ENCODE measurements around the gene KRTAP10-6.

Gene KRTAP10-6

GRCh38 chr21:44625756-44626155 is 33.5 kb upstream of the KRTAP10-6 start:
- no peaks in the 10 kb centered on the region for H3K79me2 ChIP-seq
- H3K9me3 ChIP-seq (ENCODE audit: control insufficient read depth, low read length): no peaks in the 10 kb centered on the region
- no peak overlapping the region for H3K4me3 ChIP-seq (ENCODE audit: low read depth, low read length)
- no peaks in the 10 kb centered on the region for H3K27me3 ChIP-seq (ENCODE audit: control insufficient read depth, insufficient read depth, low read length)
- H3K4me1 ChIP-seq: no peaks in the 10 kb centered on the region
- no peaks in the 10 kb centered on the region for H3K36me3 ChIP-seq (ENCODE audit: control insufficient read depth, insufficient read depth, low read length)
- no peak overlapping the region for H3K27ac ChIP-seq
- no peak overlapping the region for H3K9ac ChIP-seq
- no peak for TF ChIP-seq CTCF (IDR thresholded peaks at IDR 0.05)
- H3K4me2 ChIP-seq (ENCODE audit: low read length): no peak overlapping the region
- no peak overlapping the region for H2AFZ ChIP-seq

- no peaks in the 10 kb centered on the region for H3K79me2 ChIP-seq
- no peak overlapping the region for H2AFZ ChIP-seq
These were observed 31.3 kb upstream of the KRTAP10-6 start for GRCh38 chr21:44623575-44623974.

GRCh38 chr21:44619886-44620285 is 27.6 kb upstream of the KRTAP10-6 start:
- Histone ChIP-seq H3K4me1 (no peaks in the 10 kb centered on the region), H2AFZ (no peak overlapping the region), H3K79me2 (no peaks in the 10 kb centered on the region), H3K36me3 (ENCODE audit: control insufficient read depth, insufficient read depth, low read length) (no peaks in the 10 kb centered on the region), H3K9ac (no peak overlapping the region), H3K4me3 (ENCODE audit: low read depth, low read length) (no peak overlapping the region), H3K27me3 (ENCODE audit: control insufficient read depth, insufficient read depth, low read length) (no peaks in the 10 kb centered on the region), H3K27ac (no peak overlapping the region), H3K9me3 (ENCODE audit: control insufficient read depth, low read length) (no peaks in the 10 kb centered on the region), H3K4me2 (ENCODE audit: low read length) (no peak overlapping the region)
- TF ChIP-seq CTCF (IDR thresholded peaks at IDR 0.05): no peak

More at GRCh38 chr21:44623575-44623974, 31.3 kb upstream of the KRTAP10-6 start:
- Histone ChIP-seq H3K4me1 (no peaks in the 10 kb centered on the region), H3K4me3 (ENCODE audit: low read depth, low read length) (no peak overlapping the region), H3K4me2 (ENCODE audit: low read length) (no peak overlapping the region), H3K36me3 (ENCODE audit: control insufficient read depth, insufficient read depth, low read length) (no peaks in the 10 kb centered on the region), H3K9me3 (ENCODE audit: control insufficient read depth, low read length) (no peaks in the 10 kb centered on the region), H3K27ac (no peak overlapping the region), H3K27me3 (ENCODE audit: control insufficient read depth, insufficient read depth, low read length) (no peaks in the 10 kb centered on the region), H3K9ac (no peak overlapping the region)
- no peak for TF ChIP-seq CTCF (IDR thresholded peaks at IDR 0.05)

GRCh38 chr21:44618909-44619308 is 26.6 kb upstream of the KRTAP10-6 start:
- TF ChIP-seq CTCF (IDR thresholded peaks at IDR 0.05): no peak
- Histone ChIP-seq H3K4me2 (ENCODE audit: low read length) (no peak overlapping the region), H3K27me3 (ENCODE audit: control insufficient read depth, insufficient read depth, low read length) (no peaks in the 10 kb centered on the region), H2AFZ (no peak overlapping the region), H3K27ac (no peak overlapping the region), H3K9me3 (ENCODE audit: control insufficient read depth, low read length) (no peaks in the 10 kb centered on the region), H3K4me3 (ENCODE audit: low read depth, low read length) (no peak overlapping the region), H3K9ac (no peak overlapping the region), H3K36me3 (ENCODE audit: control insufficient read depth, insufficient read depth, low read length) (no peaks in the 10 kb centered on the region), H3K4me1 (no peaks in the 10 kb centered on the region), H3K79me2 (no peaks in the 10 kb centered on the region)

GRCh38 chr21:44618504-44618903 is 26.2 kb upstream of the KRTAP10-6 start:
- Histone ChIP-seq H3K27me3 (ENCODE audit: control insufficient read depth, insufficient read depth, low read length) (no peaks in the 10 kb centered on the region), H2AFZ (no peak overlapping the region), H3K79me2 (no peaks in the 10 kb centered on the region), H3K4me1 (no peaks in the 10 kb centered on the region), H3K36me3 (ENCODE audit: control insufficient read depth, insufficient read depth, low read length) (no peaks in the 10 kb centered on the region), H3K9me3 (ENCODE audit: control insufficient read depth, low read length) (no peaks in the 10 kb centered on the region), H3K27ac (no peak overlapping the region), H3K4me2 (ENCODE audit: low read length) (no peak overlapping the region), H3K9ac (no peak overlapping the region), H3K4me3 (ENCODE audit: low read depth, low read length) (no peak overlapping the region)
- TF ChIP-seq CTCF (IDR thresholded peaks at IDR 0.05): no peak

Measured in parathyroid adenoma (tissue), 2 donors.